Stomach smooth muscle (tissue), 2 donors: ENCODE measurements around the gene MYH10.

Experiments
- H3K27ac ChIP-seq: one replicate; pipeline ENCODE4 v1.7.0; 2013; ENCODE audit warnings: mild to moderate bottlenecking, low read length, inconsistent platforms
- H3K27me3 ChIP-seq, 2 donors: one replicate each; pipeline ENCODE4 v1.7.0; 2013; ENCODE audit warnings: low read length in 2 of 2; ENCODE audit not compliant: insufficient read depth in 2 of 2, control insufficient read depth in 1 of 2
- H3K36me3 ChIP-seq, 2 donors: one replicate each; pipeline ENCODE4 v1.7.0; 2013; ENCODE audit warnings: low read length in 2 of 2; ENCODE audit not compliant: control insufficient read depth in 2 of 2, insufficient read depth in 2 of 2
- H3K4me1 ChIP-seq: one replicate; pipeline ENCODE4 v1.7.0; 2013; ENCODE audit warnings: low read length; ENCODE audit not compliant: control insufficient read depth, insufficient read depth
- H3K4me3 ChIP-seq, 2 donors: one replicate each; pipeline ENCODE4 v1.7.0; 2013; ENCODE audit warnings: low read length in 2 of 2
- H3K9ac ChIP-seq, 2 donors: one replicate each; pipeline ENCODE4 v1.7.0; 2013; ENCODE audit warnings: low read length in 2 of 2, mild to moderate bottlenecking in 1 of 2
- H3K9me3 ChIP-seq, 2 donors: one replicate each; pipeline ENCODE4 v1.7.0; 2013; ENCODE audit warnings: low read length in 2 of 2; ENCODE audit not compliant: control insufficient read depth in 2 of 2
- donor health status: healthy.
- donor health status: Pancreatic carcinoma.

The MYH10 gene

GRCh38 chr17:8628609-8629169 is 1.8 kb downstream of the MYH10 start:
- H3K4me1 ChIP-seq: peaks cover 6% of the 10 kb centered on the region
- H3K4me3 ChIP-seq: peak overlapping the region; percentile 32 to 66
- H3K27ac ChIP-seq: peak overlapping the region; percentile 11
- no peaks in the 10 kb centered on the region for H3K27me3 ChIP-seq
- H3K9me3 ChIP-seq: no peaks in the 10 kb centered on the region
- H3K36me3 ChIP-seq: no peaks in the 10 kb centered on the region
- H3K9ac ChIP-seq: peak overlapping the region; percentile 9 to 36

GRCh38 chr17:8628172-8628571 is 2.4 kb downstream of the MYH10 start:
- Histone ChIP-seq H3K27ac (peak overlapping the region; percentile 11), H3K4me3 (peak overlapping the region in 1 of 2 donors; percentile 66), H3K27me3 (no peaks in the 10 kb centered on the region), H3K9ac (no peak overlapping the region), H3K4me1 (peaks cover 6% of the 10 kb centered on the region), H3K36me3 (no peaks in the 10 kb centered on the region), H3K9me3 (no peaks in the 10 kb centered on the region)

- H3K4me3 ChIP-seq: no peak overlapping the region
- H3K27me3 ChIP-seq: no peaks in the 10 kb centered on the region
- peaks cover 0 to 8% of the 10 kb centered on the region in 2 donors for H3K36me3 ChIP-seq
- H3K9me3 ChIP-seq: no peaks in the 10 kb centered on the region
- no peak overlapping the region for H3K27ac ChIP-seq
- no peak overlapping the region for H3K9ac ChIP-seq
- H3K4me1 ChIP-seq: peaks cover 10% of the 10 kb centered on the region
Observed at GRCh38 chr17:8623591-8623990, 6.9 kb downstream of the MYH10 start.

- Histone ChIP-seq H3K4me1 (peaks cover 6% of the 10 kb centered on the region), H3K36me3 (peaks cover 0 to 8% of the 10 kb centered on the region in 2 donors), H3K9me3 (no peaks in the 10 kb centered on the region), H3K9ac (no peak overlapping the region), H3K4me3 (no peak overlapping the region), H3K27me3 (no peaks in the 10 kb centered on the region), H3K27ac (no peak overlapping the region)
Observed at GRCh38 chr17:8622191-8622590, 8.3 kb downstream of the MYH10 start.

GRCh38 chr17:8621585-8621984 is 8.9 kb downstream of the MYH10 start:
- Histone ChIP-seq H3K4me3 (no peak overlapping the region), H3K27me3 (no peaks in the 10 kb centered on the region), H3K4me1 (peaks cover 6% of the 10 kb centered on the region), H3K27ac (no peak overlapping the region), H3K9me3 (no peaks in the 10 kb centered on the region), H3K36me3 (peaks cover 0 to 8% of the 10 kb centered on the region in 2 donors), H3K9ac (no peak overlapping the region)

- Histone ChIP-seq H3K27ac (no peak overlapping the region), H3K4me3 (no peak overlapping the region), H3K36me3 (peaks cover 0 to 8% of the 10 kb centered on the region in 2 donors), H3K9me3 (no peaks in the 10 kb centered on the region), H3K9ac (no peak overlapping the region), H3K27me3 (no peaks in the 10 kb centered on the region), H3K4me1 (peaks cover 6% of the 10 kb centered on the region)
Observed at GRCh38 chr17:8619294-8619693, 11.2 kb downstream of the MYH10 start.

- no peaks in the 10 kb centered on the region for H3K9me3 ChIP-seq
- H3K9ac ChIP-seq: no peak overlapping the region
- H3K27me3 ChIP-seq: no peaks in the 10 kb centered on the region
- H3K4me1 ChIP-seq: peaks cover 6% of the 10 kb centered on the region
- H3K27ac ChIP-seq: no peak overlapping the region
- peaks cover 0 to 8% of the 10 kb centered on the region in 2 donors for H3K36me3 ChIP-seq
- H3K4me3 ChIP-seq: no peak overlapping the region
Observed at GRCh38 chr17:8618825-8619224, 11.7 kb downstream of the MYH10 start.

- Histone ChIP-seq H3K36me3 (no peaks in the 10 kb centered on the region), H3K27ac (no peak overlapping the region), H3K4me1 (no peaks in the 10 kb centered on the region), H3K9ac (no peak overlapping the region), H3K27me3 (no peaks in the 10 kb centered on the region), H3K9me3 (no peaks in the 10 kb centered on the region), H3K4me3 (no peak overlapping the region)
Observed at GRCh38 chr17:8614988-8615387, 15.5 kb downstream of the MYH10 start.

- Histone ChIP-seq H3K9ac (peak overlapping the region; percentile 20 to 37), H3K27ac (peak overlapping the region; percentile 7), H3K36me3 (no peaks in the 10 kb centered on the region), H3K9me3 (no peaks in the 10 kb centered on the region), H3K27me3 (no peaks in the 10 kb centered on the region), H3K4me1 (peaks cover under 1% of the 10 kb centered on the region), H3K4me3 (peak overlapping the region; percentile 44 to 50)
Observed at GRCh38 chr17:8611619-8612298, 18.8 kb downstream of the MYH10 start.

- H3K4me1 ChIP-seq: peaks cover 4% of the 10 kb centered on the region
- no peaks in the 10 kb centered on the region for H3K9me3 ChIP-seq
- H3K4me3 ChIP-seq: peak overlapping the region in 1 of 2 donors; percentile 50
- H3K36me3 ChIP-seq: no peaks in the 10 kb centered on the region
- H3K27ac ChIP-seq: peak overlapping the region; percentile 7
- no peaks in the 10 kb centered on the region for H3K27me3 ChIP-seq
- H3K9ac ChIP-seq: no peak overlapping the region
Observed at GRCh38 chr17:8611137-8611536, 19.4 kb downstream of the MYH10 start.

GRCh38 chr17:8610558-8610957 is 20.0 kb downstream of the MYH10 start:
- no peaks in the 10 kb centered on the region for H3K27me3 ChIP-seq
- no peaks in the 10 kb centered on the region for H3K9me3 ChIP-seq
- H3K9ac ChIP-seq: no peak overlapping the region
- no peak overlapping the region for H3K27ac ChIP-seq
- H3K4me3 ChIP-seq: no peak overlapping the region
- peaks cover 4% of the 10 kb centered on the region for H3K4me1 ChIP-seq
- no peaks in the 10 kb centered on the region for H3K36me3 ChIP-seq
